ENCODE measurements around the gene ABHD2. TPM values are rescaled to one million over a fixed set of nuclear protein-coding genes. Genes with fewer than 3 reads are reported as not detected.
"Not testable (repeated sequence)": the region's sequence is repeated elsewhere in the genome, so short reads cannot be mapped to it uniquely, and the experiment has no call there.

The ABHD2 gene
- total RNA-seq, 1 donor from 2014 or later: 50.5 TPM

GRCh38 chr15:89226359-89227221 lies 138.3 kb downstream of the ABHD2 start:
- Mint-ChIP-seq H3K27ac (ENCODE audit: unreplicated experiment) (no peak overlapping the region), H3K9me3 (ENCODE audit: low read depth) (no peaks in the 10 kb centered on the region), H3K4me3 (ENCODE audit: unreplicated experiment) (no peak overlapping the region), H3K4me1 (ENCODE audit: low read depth) (no peaks in the 10 kb centered on the region), H3K36me3 (ENCODE audit: low read depth) (no peaks in the 10 kb centered on the region), H3K27me3 (ENCODE audit: low read depth) (no peaks in the 10 kb centered on the region)
- TF ChIP-seq CTCF (IDR thresholded peaks at IDR 0.05): no peak
- no peak for DNase-seq (ENCODE audit: low spot score)

- no peaks in the 10 kb centered on the region for H3K36me3 Mint-ChIP-seq (ENCODE audit: low read depth)
- no peak for TF ChIP-seq CTCF (IDR thresholded peaks at IDR 0.05)
- H3K4me1 Mint-ChIP-seq (ENCODE audit: low read depth): no peaks in the 10 kb centered on the region
- H3K27ac Mint-ChIP-seq (ENCODE audit: unreplicated experiment): no peak overlapping the region
- H3K9me3 Mint-ChIP-seq (ENCODE audit: low read depth): no peaks in the 10 kb centered on the region
- DNase-seq (ENCODE audit: low spot score): no peak
- H3K4me3 Mint-ChIP-seq (ENCODE audit: unreplicated experiment): no peak overlapping the region
- no peaks in the 10 kb centered on the region for H3K27me3 Mint-ChIP-seq (ENCODE audit: low read depth)
Measured at GRCh38 chr15:89227425-89227824, 139.2 kb downstream of the ABHD2 start.

GRCh38 chr15:89230277-89230676 lies 142.0 kb downstream of the ABHD2 start:
- peaks cover 12% of the 10 kb centered on the region for H3K27me3 Mint-ChIP-seq (ENCODE audit: low read depth)
- no peaks in the 10 kb centered on the region for H3K9me3 Mint-ChIP-seq (ENCODE audit: low read depth)
- no peak overlapping the region for H3K27ac Mint-ChIP-seq (ENCODE audit: unreplicated experiment)
- no peaks in the 10 kb centered on the region for H3K4me1 Mint-ChIP-seq (ENCODE audit: low read depth)
- TF ChIP-seq CTCF (IDR thresholded peaks at IDR 0.05): no peak
- H3K4me3 Mint-ChIP-seq (ENCODE audit: unreplicated experiment): no peak overlapping the region
- no peaks in the 10 kb centered on the region for H3K36me3 Mint-ChIP-seq (ENCODE audit: low read depth)
- DNase-seq (ENCODE audit: low spot score): no peak

- no peak overlapping the region for H3K4me3 Mint-ChIP-seq (ENCODE audit: unreplicated experiment)
- no peak for TF ChIP-seq CTCF (IDR thresholded peaks at IDR 0.05)
- no peak for DNase-seq (ENCODE audit: low spot score)
- H3K4me1 Mint-ChIP-seq (ENCODE audit: low read depth): no peaks in the 10 kb centered on the region
- H3K27ac Mint-ChIP-seq (ENCODE audit: unreplicated experiment): no peak overlapping the region
- H3K36me3 Mint-ChIP-seq (ENCODE audit: low read depth): no peaks in the 10 kb centered on the region
- H3K27me3 Mint-ChIP-seq (ENCODE audit: low read depth): peaks cover 14% of the 10 kb centered on the region
- H3K9me3 Mint-ChIP-seq (ENCODE audit: low read depth): no peaks in the 10 kb centered on the region
Measured at GRCh38 chr15:89231832-89232231, 143.6 kb downstream of the ABHD2 start.

- H3K9me3 Mint-ChIP-seq (ENCODE audit: low read depth); H3K27ac Mint-ChIP-seq (ENCODE audit: unreplicated experiment); H3K4me3 Mint-ChIP-seq (ENCODE audit: unreplicated experiment); H3K27me3 Mint-ChIP-seq (ENCODE audit: low read depth); H3K36me3 Mint-ChIP-seq (ENCODE audit: low read depth); DNase-seq (ENCODE audit: low spot score): not testable (repeated sequence)
- peaks cover 15% of the 10 kb centered on the region for H3K4me1 Mint-ChIP-seq (ENCODE audit: low read depth)
Measured at GRCh38 chr15:89239883-89240810, 151.9 kb downstream of the ABHD2 start.

Data from chondrocyte (in vitro differentiated cells).